Medulla oblongata (tissue), 1 donor: ENCODE results near the gene SLC9A9.

ENCODE experiments used
- DNase-seq: peaks from one replicate; pipeline ENCODE4 v3.0.0-alpha.2; 2015; ENCODE audit errors: extremely low spot score

Gene SLC9A9

GRCh38 chr3:143416229-143416628 lies 432.0 kb downstream of the SLC9A9 start:
- no peak for DNase-seq

- no peak for DNase-seq
These were observed 433.6 kb downstream of the SLC9A9 start for GRCh38 chr3:143414571-143415253.

- no peak for DNase-seq
These were observed 434.9 kb downstream of the SLC9A9 start for GRCh38 chr3:143413372-143413771.

GRCh38 chr3:143412084-143412483 lies 436.2 kb downstream of the SLC9A9 start:
- DNase-seq = no peak

- DNase-seq = no peak
These were observed 438.0 kb downstream of the SLC9A9 start for GRCh38 chr3:143410259-143410658.

- DNase-seq = no peak
These were observed 439.5 kb downstream of the SLC9A9 start for GRCh38 chr3:143408771-143409170.

GRCh38 chr3:143402602-143403001 lies 445.7 kb downstream of the SLC9A9 start:
- DNase-seq = no peak

- DNase-seq = no peak
These were observed 451.5 kb downstream of the SLC9A9 start for GRCh38 chr3:143396790-143397189.

GRCh38 chr3:143389388-143389787 lies 458.9 kb downstream of the SLC9A9 start:
- no peak for DNase-seq

- DNase-seq = no peak
These were observed 460.8 kb downstream of the SLC9A9 start for GRCh38 chr3:143387425-143387824.

GRCh38 chr3:143384076-143384475 lies 464.2 kb downstream of the SLC9A9 start:
- no peak for DNase-seq

- no peak for DNase-seq
These were observed 464.8 kb downstream of the SLC9A9 start for GRCh38 chr3:143383421-143383820.

GRCh38 chr3:143382816-143383215 lies 465.5 kb downstream of the SLC9A9 start:
- no peak for DNase-seq

- DNase-seq = no peak
These were observed 467.8 kb downstream of the SLC9A9 start for GRCh38 chr3:143380449-143380848.

- no peak for DNase-seq
These were observed 472.6 kb downstream of the SLC9A9 start for GRCh38 chr3:143375698-143376097.

- DNase-seq = no peak
These were observed 481.1 kb downstream of the SLC9A9 start for GRCh38 chr3:143367171-143367570.

- no peak for DNase-seq
These were observed 481.6 kb downstream of the SLC9A9 start for GRCh38 chr3:143366672-143367071.

GRCh38 chr3:143363949-143364348 lies 484.3 kb downstream of the SLC9A9 start:
- DNase-seq = no peak

- no peak for DNase-seq
These were observed 485.0 kb downstream of the SLC9A9 start for GRCh38 chr3:143363276-143363675.

- no peak for DNase-seq
These were observed 485.9 kb downstream of the SLC9A9 start for GRCh38 chr3:143362115-143362991.

- DNase-seq = no peak
These were observed 486.7 kb downstream of the SLC9A9 start for GRCh38 chr3:143361589-143361988.

- no peak for DNase-seq
These were observed 488.0 kb downstream of the SLC9A9 start for GRCh38 chr3:143360244-143360643.
